ENCODE data around the gene PPM1H. TPM values are rescaled to one million over a fixed set of nuclear protein-coding genes. Genes with fewer than 3 reads are reported as not detected.

The PPM1H gene
- total and polyA plus RNA-seq, 2 of the 8 experiments (the other 6 are each of a cell fraction or from before 2014, with no cell fraction given): 16.4 to 36.1 TPM

GRCh38 chr12:62774794-62775193 is 160.2 kb downstream of the PPM1H start:
- no peak overlapping the region for H3K4me2 ChIP-seq (ENCODE audit: insufficient read depth in 1 of 2, low read depth in 2 of 2, low read length in 2 of 2)
- no peaks in the 10 kb centered on the region for H3K9me3 ChIP-seq (ENCODE audit: insufficient read depth in 2 of 2, low read depth in 1 of 2, low read length in 1 of 2)
- CTCF ChIA-PET (ENCODE audit: partially characterized antibody): interaction anchor here (0.6 to 1.0 kb wide), 2 partner anchors 92 to 109 kb away, joined by 3 read pairs; no protein-coding TSS in a partner anchor

More at GRCh38 chr12:62774794-62775193, 160.2 kb downstream of the PPM1H start:
- no peak overlapping the region for H3K4ac ChIP-seq (replicated peaks; ENCODE audit: insufficient read length, low read depth, low read length)
- no peak overlapping the region for H3K27ac ChIP-seq (ENCODE audit: low read depth, low read length)
- no peak overlapping the region for H3K56ac ChIP-seq (replicated peaks; ENCODE audit: insufficient read length, low read depth, low read length)
- no peak overlapping the region for H3K4me3 ChIP-seq (ENCODE audit: extremely low read depth in 1 of 4, insufficient read depth in 2 of 4, low read depth in 3 of 4, low read length in 4 of 4)
- no peak overlapping the region for H3K18ac ChIP-seq (ENCODE audit: extremely low read depth, low read length)
- H3K9ac ChIP-seq (replicated peaks in 1 of 4; ENCODE audit: extremely low read depth in 1 of 4, low read depth in 3 of 4, low read length in 3 of 4): no peak overlapping the region
- WGBS, 2 experiments (ENCODE audit: extremely low coverage in 1 of 2, insufficient coverage in 1 of 2, insufficient read length in 1 of 2, insufficient replicate concordance in 2 of 2, low coverage in 1 of 2, low lambda C conversion rate in 2 of 2, missing lambda C conversion rate in 1 of 2): 92% methylated on average over 8 of the region's 8 CpGs; no CpG with 5 or more reads in 1 of the 2 experiments
- no peak overlapping the region for H4K8ac ChIP-seq (ENCODE audit: extremely low read depth, insufficient read depth, low read length)
- H3K4me1 ChIP-seq (replicated peaks in 1 of 4; ENCODE audit: control insufficient read depth in 3 of 4, insufficient read depth in 4 of 4, low read length in 3 of 4): peaks cover 5 to 11% (median 10%) of the 10 kb centered on the region in 4 experiments; a peak in 6 of 7 replicates
- no peaks in the 10 kb centered on the region for H4K20me1 ChIP-seq (replicated peaks in 1 of 2; ENCODE audit: control insufficient read depth in 1 of 2, insufficient read depth in 2 of 2, low read length in 2 of 2)
- H2BK15ac ChIP-seq (ENCODE audit: low read length): no peak overlapping the region
- H3K36me3 ChIP-seq (ENCODE audit: control insufficient read depth in 2 of 4, insufficient read depth in 4 of 4, low read length in 3 of 4): no peaks in the 10 kb centered on the region
- FAIRE-seq: no peak
- no peak overlapping the region for H2BK120ac ChIP-seq (replicated peaks; ENCODE audit: low read depth, low read length)
- no peak overlapping the region for H4K5ac ChIP-seq (ENCODE audit: insufficient read length, low read depth, low read length)
- no peaks in the 10 kb centered on the region for H3K27me3 ChIP-seq (replicated peaks in 1 of 4; ENCODE audit: control insufficient read depth in 3 of 4, extremely low read depth in 1 of 4, insufficient read depth in 3 of 4, low read length in 3 of 4)
- POLR2A ChIA-PET (ENCODE audit: partially characterized antibody): no interaction called here
- no peak overlapping the region for H2BK12ac ChIP-seq (ENCODE audit: low read depth, low read length)
- no peak overlapping the region for H2BK5ac ChIP-seq (ENCODE audit: low read depth, low read length)
- no peak overlapping the region for H2BK20ac ChIP-seq (ENCODE audit: low read length)
- no peak overlapping the region for H4K91ac ChIP-seq (replicated peaks; ENCODE audit: insufficient read length, low read length)
- DNase-seq (ENCODE audit: low read depth in 1 of 2, low spot score in 2 of 2): no peak
- no peak overlapping the region for H3K14ac ChIP-seq (ENCODE audit: insufficient read length)
- no peak for TF ChIP-seq TAF1 (IDR thresholded peaks at IDR 0.05; ENCODE audit: low read depth, low read length)
- no peak overlapping the region for H2AFZ ChIP-seq (ENCODE audit: low read length)
- no peak overlapping the region for H3K23ac ChIP-seq (ENCODE audit: insufficient read length)
- H3K79me2 ChIP-seq (ENCODE audit: control insufficient read depth in 1 of 2, insufficient read depth in 2 of 2, low read length in 2 of 2): no peaks in the 10 kb centered on the region
- H3K23me2 ChIP-seq (ENCODE audit: low read depth, low read length): no peaks in the 10 kb centered on the region
- H3K79me1 ChIP-seq (ENCODE audit: low read depth, low read length): no peaks in the 10 kb centered on the region
- no peak overlapping the region for H2AK5ac ChIP-seq (ENCODE audit: low read depth, low read length)
